ENCODE results near the gene ETS1. TPM values are rescaled to one million over a fixed set of nuclear protein-coding genes. Genes with fewer than 3 reads are reported as not detected.

ETS1 gene
- total RNA-seq, 2 donors from 2014 or later: 52.7 to 68.5 TPM

DNA sequence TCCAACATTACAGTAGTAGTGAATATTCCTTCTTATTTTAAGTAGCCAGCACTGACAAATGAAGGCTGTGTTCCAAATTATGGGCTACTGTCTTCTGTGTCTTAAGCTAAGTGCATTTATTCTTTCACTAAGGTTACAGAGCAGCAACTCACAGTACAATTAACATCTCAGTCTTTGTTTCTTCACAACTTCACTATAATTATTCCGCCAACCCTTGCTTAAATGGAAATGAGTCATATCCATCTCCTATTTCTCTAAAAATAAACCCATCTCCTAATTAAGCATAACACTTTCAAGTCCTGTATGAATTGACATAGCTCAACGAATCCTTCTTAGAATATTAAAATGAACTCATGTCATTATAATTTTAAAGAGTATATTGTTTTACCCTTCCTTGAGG lies 6.7 kb downstream of the ETS1 start:
- no peak for DNase-seq
- no peak for ATAC-seq
- intact Hi-C loops (cut with DNase I): no loop called here

DNA sequence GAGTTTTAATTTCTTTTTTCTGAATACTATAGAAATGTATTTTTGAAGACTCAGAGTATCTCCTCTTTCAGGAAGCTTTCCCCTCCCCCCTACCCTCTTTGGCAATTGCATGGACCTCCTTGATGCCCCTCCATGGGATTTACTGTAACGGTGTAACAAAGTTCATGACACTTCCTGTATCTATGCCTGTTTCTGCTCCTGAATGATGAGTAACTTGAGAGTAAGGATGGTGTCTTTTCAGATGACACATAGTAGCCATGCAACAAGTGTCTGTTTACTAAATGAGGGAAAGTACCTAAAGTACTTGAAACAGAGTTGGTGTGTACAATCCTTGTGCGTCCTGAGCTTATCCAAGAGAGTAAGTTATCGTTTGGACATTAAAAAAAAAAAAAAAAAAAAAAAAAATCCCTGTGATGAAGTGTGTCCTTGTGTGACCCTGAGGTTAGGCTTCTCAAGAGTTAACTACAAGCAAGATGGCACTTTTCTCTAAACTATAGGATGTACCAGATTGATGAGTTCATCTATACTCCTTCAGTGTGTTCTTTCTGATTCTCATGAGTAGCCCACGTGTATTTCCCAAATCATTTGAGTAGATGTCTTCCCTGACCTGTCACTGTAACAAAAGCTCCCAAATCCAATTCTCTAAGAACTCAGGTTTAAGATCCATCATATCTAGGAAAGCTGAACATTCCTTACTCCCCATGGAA lies 7.4 kb downstream of the ETS1 start:
- ATAC-seq: no peak
- no peak for DNase-seq
- intact Hi-C loops (cut with DNase I): no loop called here

DNA sequence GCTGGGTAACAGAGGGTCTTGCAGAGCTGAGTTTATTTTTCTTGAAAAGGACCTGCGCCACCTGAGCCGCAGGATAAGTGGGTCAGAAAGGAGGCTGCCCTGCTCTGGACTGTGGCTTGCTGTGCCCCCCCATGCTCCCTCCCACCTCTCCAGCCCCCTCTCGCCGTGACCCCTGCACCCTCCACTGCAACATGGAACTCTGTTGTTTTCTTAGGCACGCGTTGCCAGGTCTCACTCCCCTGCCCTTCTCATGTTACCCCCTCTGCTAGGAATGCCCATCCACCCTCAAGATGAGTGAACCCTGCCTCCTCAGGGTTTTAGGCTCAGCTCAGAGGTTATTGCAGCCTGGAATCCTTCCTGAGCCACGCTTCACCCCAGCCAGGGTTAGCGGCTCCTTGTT lies 10.8 kb downstream of the ETS1 start:
- intact Hi-C loops (cut with DNase I): no loop called here
- ATAC-seq: peak in 1 of 2 donors; percentile 25
- no peak for DNase-seq

DNA sequence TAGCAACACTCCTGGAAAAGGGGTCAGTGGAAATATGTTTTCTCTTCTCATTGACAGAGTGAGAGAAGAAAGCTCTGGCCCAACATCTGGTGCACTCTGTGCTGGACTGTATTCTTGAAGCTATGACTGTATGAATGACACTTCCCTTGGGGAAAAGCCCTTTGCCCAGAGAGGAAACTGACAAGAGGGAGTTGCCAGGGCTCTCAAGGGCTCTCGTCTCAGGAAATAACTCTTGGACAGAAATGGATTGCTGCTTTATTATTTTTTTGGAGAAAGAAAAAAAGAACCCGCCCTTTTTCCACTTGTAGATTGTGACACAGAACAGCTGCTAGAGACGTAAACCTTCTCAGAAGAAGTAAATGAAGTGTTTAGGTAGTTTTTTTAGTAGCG lies 11.4 kb downstream of the ETS1 start:
- ATAC-seq (peak; percentile 87 to 93), DNase-seq (peak; percentile 37)
- intact Hi-C loops (cut with DNase I): no loop called here

DNA sequence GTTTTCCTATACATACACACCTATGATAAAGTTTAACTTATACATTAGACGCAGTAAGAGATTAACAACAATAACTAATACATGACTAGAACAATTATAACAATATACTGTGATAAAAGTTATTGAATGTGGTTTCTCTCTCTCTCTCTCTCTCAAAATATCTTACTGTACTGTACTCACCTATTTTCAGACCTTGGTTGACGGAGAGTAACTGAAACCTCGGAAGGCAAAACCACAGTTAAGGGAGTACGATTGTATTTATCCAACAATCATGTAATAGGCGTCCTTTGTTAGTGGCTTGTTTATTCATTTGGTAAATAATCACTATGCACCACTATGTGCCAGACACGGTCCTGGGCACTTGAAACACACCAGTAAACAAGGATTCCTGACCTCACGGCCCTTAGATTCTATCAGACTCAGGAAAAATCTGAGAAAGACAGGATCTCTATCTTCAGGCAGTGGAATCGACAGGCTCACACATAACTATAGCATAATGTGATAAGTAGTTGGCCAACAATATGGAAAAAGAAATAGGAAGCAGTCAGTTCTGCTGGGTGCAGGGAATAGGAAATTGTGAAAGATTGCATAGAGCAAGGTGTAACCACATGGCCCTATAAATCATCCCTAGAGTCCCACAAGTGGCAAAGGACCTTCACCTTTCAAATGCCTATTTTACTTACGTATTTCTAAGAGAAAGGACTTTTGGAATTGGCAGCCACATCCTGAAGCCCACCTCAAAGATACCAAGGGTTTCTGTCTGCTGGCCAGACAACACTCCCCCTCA lies 12.0 kb downstream of the ETS1 start:
- intact Hi-C loops (cut with DNase I): no loop called here
- no peak for ATAC-seq

DNA sequence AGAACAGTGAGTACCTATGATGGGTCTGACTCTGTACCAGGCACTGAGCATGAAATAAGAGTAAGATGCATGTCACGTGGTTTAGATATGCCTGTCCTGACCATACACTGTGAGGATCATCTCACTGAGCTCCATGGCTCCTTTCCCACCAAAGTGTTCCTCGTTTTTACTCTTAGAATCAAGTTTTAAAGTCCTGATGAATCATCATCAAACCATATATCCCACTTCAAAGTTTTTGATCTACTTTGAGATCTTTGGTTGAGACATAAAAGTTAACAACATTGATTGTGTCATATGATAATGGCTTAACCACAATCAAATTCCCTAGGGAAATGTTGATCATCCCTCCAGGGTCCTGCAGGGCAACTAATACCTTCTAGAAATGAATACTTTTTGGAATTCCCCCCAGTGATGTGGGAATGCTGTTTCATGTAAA lies 12.8 kb downstream of the ETS1 start:
- no peak for DNase-seq
- intact Hi-C loops (cut with DNase I): no loop called here
- no peak for ATAC-seq

More for the DNA sequence above, 12.0 kb downstream of the ETS1 start:
- DNase-seq: no peak

DNA sequence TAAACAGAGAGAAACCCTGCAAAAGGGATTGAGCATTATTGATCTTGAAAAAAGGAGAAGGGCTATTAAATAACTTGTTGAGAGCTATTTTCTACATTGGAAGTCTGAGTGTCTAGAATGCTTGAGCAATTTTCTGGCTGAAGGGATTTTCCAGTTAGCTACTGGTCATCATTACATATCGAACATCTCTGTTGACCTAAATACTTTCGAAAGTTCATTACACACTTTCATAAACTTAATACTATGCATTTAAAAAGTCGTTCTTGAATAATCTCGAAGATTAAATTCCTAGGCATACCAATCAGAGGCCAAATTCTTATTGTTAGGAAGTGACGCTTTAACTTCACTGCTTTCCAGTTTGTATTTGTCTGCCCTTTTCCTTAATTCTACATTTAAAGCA lies 13.7 kb downstream of the ETS1 start:
- DNase-seq (no peak), ATAC-seq (no peak)
- intact Hi-C loops (cut with DNase I): no loop called here

DNA sequence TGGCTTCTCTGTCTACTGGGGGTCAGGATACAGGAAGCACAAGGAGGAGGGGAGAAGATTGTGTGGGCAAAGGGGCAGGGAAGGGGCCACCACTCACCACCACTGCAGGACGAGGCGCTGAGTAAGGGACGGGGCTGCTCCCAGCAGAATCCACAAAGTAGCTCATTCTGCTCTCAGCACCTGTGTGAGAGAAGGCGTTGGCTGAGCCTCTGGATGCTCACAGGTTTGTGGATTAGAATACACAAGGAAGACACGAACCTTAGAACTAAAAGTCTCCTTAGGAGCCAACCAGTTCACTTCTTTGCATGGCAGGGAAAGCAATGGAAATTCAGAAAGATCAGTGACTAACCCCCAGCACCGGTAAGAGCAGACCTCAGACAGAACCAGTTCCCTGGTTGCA lies 14.4 kb downstream of the ETS1 start:
- no peak for ATAC-seq
- no peak for DNase-seq
- intact Hi-C loops (cut with DNase I): no loop called here

DNA sequence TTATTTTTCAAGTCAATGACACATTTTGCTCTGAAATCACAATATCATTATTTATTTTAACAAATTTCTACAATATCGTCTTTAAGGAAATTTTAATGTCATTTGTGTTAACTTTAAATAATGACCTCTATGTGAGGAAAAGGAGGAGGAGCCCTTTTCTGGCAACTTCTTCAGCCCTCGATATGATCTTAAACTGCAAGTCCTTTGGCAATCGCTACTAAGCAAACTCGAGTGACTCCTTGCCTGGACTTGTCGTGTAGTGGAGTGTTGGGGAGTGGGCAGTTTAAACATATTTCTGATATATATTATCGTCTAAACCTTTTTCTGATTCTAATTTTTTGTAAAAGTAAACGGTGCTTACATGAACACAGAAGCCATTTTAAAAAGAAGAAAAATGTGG lies 16.7 kb downstream of the ETS1 start:
- no peak for DNase-seq
- intact Hi-C loops (cut with DNase I): no loop called here
- no peak for ATAC-seq

DNA sequence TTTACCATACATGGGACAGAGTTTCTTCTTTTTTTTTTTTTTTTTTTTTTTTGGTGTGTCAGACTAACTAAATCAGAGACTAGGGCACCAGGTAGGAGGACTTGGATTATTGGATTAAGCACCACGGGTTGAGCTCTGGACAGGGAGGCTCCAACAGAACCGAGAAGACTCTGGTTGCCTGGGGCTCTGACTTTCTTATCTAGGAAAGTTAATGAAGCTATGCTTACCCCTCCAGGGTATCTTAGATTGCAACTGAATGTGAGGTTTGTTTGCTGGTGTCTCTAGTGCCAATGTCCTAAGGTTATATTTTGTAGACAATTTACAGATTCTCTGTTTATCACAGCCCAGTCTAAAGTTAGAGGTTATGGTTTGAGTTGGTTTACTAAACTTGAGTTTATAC lies 18.1 kb downstream of the ETS1 start:
- ATAC-seq: no peak
- intact Hi-C loops (cut with DNase I): no loop called here

DNA sequence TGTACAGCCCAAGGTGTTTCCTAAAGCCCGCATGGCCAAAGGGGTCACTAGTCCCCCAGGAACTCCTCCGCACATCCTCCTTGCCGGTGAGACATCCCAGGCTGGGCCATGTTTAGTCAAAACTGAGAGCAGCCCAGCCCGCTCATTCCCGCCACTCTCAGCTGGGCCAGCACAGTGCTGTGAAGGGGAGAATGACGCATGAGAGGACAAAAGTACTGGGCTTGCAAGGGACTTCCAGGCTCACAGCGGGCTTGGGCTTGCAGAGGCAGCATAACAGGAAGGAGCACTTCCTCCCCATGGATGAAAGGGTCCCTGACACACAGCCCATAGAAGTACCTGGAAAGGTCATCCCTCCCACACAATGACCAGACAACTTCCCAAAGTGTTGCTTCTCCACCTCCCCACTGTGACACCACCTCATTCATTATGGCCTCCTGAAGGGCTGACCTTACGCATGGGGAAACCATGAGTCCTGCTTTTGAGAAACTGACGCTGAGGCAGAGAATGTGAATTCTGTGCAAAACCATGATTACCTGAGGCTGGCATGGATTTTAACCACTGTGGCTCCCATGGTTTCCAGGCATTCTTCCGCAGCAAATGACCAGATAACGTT lies 19.1 kb downstream of the ETS1 start:
- peak; percentile 64 to 65 for ATAC-seq
- DNase-seq: peak; percentile 44
- intact Hi-C loops (cut with DNase I): no loop called here

More for the DNA sequence above, 18.1 kb downstream of the ETS1 start:
- no peak for DNase-seq

DNA sequence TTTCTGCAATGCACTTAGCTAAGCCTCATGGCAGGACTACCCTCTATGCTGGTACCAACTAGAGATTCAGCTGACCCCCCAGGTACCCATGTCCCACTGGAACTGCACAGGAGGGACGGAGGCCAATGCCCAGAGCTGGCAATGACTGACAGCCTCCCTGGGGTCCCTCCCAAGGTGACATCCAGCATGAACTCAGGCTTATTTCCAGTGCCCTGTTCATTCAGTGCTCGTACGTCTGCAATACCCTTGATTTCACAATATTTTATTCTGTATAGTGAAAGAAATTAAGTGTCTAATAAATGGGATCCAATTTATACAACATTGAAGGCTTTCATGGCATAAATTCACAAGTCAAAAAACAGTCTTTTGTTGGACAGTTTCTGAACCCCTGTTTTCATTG lies 20.2 kb downstream of the ETS1 start:
- DNase-seq (no peak), ATAC-seq (no peak)
- intact Hi-C loops (cut with DNase I): no loop called here

DNA sequence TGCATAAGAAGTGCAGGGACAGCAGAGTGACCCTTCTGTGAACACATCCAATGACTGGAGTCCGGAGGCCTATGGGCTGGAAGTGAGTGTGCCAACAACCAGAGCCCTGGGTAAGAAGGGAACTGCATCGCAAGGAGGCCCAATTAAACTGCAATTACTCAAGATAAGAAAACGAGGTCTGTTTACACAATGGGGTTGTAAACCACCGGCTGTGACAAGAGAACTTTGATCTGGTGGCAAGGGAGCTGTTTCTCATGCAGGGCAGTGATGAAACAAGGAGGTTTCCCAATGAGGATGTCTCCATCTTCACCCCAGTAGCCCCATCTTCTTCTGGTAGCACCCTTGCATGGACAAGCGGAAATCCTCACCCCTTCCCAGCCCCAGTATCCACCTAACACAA lies 21.5 kb downstream of the ETS1 start:
- ATAC-seq: no peak
- intact Hi-C loops (cut with DNase I): no loop called here

DNA sequence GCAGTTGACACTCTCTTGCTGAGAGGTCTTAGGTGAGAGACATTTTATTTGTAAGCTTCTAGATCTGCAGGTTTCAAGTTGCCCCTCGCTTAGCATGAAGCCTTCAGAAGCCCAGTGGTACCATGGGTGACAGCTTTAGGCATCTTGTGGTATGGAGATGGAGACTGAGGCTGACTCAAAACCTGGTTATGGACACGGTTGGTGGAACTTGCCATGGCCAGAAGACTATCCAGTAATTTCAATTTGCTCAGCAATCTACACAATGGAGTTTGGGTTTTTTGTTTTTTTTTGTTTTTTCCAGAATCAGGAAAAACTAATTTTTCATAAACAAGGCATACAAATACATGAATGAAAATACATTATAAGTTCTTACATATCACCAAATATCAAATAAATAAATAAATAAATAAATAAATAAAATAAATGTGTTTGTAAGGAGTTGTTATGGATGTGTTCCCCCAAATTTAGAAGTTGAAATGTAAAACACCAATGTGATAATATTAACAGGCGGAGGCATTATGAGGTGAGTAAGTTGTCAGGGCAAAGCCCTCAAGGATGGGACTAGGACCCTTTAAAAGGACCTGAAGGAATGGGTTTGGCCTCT lies 22.6 kb downstream of the ETS1 start:
- intact Hi-C loops (cut with DNase I): no loop called here
- DNase-seq (no peak), ATAC-seq (no peak)

More for the DNA sequence above, 21.5 kb downstream of the ETS1 start:
- DNase-seq: no peak

DNA sequence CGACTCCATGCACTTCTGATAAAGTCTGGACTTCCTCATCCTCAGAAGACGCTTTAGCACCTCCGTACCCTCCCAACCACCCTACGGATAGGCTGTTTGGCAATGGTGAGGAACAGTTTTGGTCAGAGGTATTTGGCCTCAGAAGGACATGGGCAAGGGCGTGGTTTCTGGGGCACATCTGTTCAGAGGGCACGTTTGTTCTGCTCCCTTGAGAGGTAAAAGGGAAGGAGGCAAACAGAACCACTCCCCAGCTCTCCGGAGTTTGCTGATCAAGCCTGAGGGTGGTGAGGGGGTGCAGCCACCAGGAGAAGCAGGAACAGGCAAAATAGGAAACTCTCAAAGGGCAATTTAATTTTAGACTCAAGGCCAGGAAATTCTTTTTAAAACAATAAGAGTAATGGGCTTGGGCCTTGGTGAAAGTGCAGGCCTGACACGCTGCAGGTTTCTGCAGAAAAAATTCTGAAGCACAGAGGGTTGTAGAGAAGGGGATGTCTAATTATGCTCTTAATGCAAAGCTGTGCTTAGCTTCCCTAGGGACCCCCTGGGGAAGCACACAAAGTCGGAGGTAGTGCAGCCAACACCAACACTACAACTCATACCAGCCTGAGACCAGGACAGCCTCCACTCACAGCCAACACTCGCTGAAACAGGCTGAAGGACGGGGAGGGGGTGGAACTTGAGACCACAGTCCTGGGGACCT lies 23.3 kb downstream of the ETS1 start:
- ATAC-seq: peak in 1 of 2 donors; percentile 13
- intact Hi-C loops (cut with DNase I): no loop called here

DNA sequence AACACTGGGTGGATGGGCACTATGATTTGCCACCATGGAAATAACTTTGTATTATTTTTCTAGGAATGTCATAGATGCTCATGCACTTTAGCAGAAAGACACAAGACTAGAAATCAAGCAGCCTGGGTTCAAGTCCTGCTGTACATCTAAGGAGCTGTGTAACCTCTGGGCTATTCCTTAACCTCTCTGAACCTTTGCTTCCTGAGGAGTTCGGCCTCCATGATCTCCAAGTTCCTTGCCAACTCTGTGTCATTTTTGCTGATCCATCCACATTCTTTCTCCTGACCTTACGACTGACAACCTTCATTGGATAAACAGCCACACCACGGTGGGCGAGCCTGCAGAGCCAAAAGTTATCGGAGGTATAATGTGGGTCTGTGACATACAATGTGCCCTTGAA lies 24.1 kb downstream of the ETS1 start:
- DNase-seq: no peak
- intact Hi-C loops (cut with DNase I): no loop called here
- no peak for ATAC-seq

More for the DNA sequence above, 23.3 kb downstream of the ETS1 start:
- no peak for DNase-seq

DNA sequence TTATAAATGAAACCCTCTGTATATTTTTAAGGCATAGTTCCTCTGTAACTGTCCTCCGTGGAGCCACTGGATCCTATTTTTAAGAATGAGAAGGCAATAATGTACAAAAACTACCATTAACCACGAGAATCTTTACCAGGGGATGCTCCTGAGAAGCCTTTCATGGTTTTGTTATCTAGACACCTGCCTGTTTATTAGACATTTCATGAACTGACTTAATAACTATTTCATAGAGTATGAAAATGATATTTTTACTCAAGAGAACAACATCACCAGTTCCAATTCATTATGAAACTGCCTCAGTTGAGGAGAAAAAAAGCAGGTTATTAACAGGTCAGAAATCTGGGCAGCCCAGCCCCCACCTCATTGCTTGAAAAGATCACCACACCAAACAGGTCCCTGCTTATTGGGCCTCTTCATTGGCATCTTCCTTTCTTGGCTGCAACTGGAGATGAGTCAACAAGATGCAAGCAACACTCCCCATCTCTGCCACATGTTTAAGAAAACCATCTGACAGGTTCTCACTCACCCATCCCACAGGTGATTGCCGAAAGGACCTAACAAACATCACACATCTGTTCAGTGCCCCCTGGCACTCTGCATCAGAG lies 27.8 kb downstream of the ETS1 start:
- DNase-seq (no peak), ATAC-seq (no peak)
- intact Hi-C loops (cut with DNase I): loop anchor here (5.0 to 10.0 kb wide), 3 partner anchors 48 to 265 kb away; no protein-coding TSS in a partner anchor

DNA sequence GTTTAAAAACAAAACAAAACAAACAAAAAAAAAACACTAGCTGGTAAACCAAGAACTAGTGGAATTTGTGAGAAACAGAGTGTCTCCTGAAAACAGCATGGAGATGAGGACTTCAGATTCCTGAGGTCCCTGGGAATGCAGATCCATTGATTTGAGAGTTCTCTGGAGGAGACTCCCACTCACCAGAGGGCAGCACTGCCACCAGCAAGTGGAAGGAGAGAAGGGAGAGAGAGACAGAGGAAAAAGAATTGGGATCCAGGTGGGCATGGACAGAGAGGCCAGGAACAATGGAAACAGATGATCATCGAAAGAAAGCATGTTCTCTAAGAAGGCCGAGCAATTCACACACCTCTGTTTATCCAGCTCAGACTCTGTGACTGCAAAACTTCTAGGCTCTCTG lies 31.8 kb downstream of the ETS1 start:
- intact Hi-C loops (cut with DNase I): loop anchor here (5.0 to 10.0 kb wide), 3 partner anchors 52 to 261 kb away; no protein-coding TSS in a partner anchor
- ATAC-seq: no peak
- DNase-seq: no peak
